ENCODE data around the gene PTPRE. TPM values are rescaled to one million over a fixed set of nuclear protein-coding genes. Genes with fewer than 3 reads are reported as not detected.

PTPRE gene
- total RNA-seq, 1 experiment from 2014 or later, result 12.3 TPM

GRCh38 chr10:128045833-128046120, 138.9 kb downstream of the PTPRE start:
- Histone ChIP-seq H3K9me2 (ENCODE audit: insufficient read depth) (no peaks in the 10 kb centered on the region), H3K27me3 (ENCODE audit: insufficient read depth, low read length) (no peaks in the 10 kb centered on the region), H3K9me3 (ENCODE audit: control insufficient read depth in 1 of 2, insufficient read depth in 1 of 2, low read depth in 1 of 2, low read length in 2 of 2) (no peaks in the 10 kb centered on the region), H2AFZ (ENCODE audit: low read depth, low read length, poor library complexity, severe bottlenecking) (no peak overlapping the region), H3K4me1 (ENCODE audit: control insufficient read depth in 1 of 2, insufficient read depth in 2 of 2, low read length in 2 of 2) (peaks cover 10 to 23% of the 10 kb centered on the region in 2 experiments; a peak in 3 of 4 replicates), H3K27ac (ENCODE audit: low read depth, low read length) (no peak overlapping the region), H4K20me1 (ENCODE audit: insufficient read depth) (no peaks in the 10 kb centered on the region), H3K4me3 (replicated peaks in 1 of 2; ENCODE audit: low read depth in 1 of 2, low read length in 2 of 2) (no peak overlapping the region), H3K4me2 (ENCODE audit: low read length) (no peak overlapping the region), H3K9ac (ENCODE audit: low read length) (no peak overlapping the region), H3K79me2 (ENCODE audit: insufficient read depth, low read length) (no peaks in the 10 kb centered on the region), H3K36me3 (ENCODE audit: control insufficient read depth in 1 of 2, insufficient read depth in 2 of 2, low read length in 2 of 2) (no peaks in the 10 kb centered on the region)
- DNase-seq (ENCODE audit: low read depth, low spot score) (no peak), ATAC-seq (no peak)
- no peak for TF ChIP-seq YY1 (IDR thresholded peaks at IDR 0.05; ENCODE audit: extremely low read depth, insufficient replicate concordance, low read depth, low read length)
- TF ChIP-seq MAX (IDR thresholded peaks at IDR 0.05), result no peak
- TF ChIP-seq JUND (IDR thresholded peaks at IDR 0.05), result no peak
- TF ChIP-seq, protein P1, sequence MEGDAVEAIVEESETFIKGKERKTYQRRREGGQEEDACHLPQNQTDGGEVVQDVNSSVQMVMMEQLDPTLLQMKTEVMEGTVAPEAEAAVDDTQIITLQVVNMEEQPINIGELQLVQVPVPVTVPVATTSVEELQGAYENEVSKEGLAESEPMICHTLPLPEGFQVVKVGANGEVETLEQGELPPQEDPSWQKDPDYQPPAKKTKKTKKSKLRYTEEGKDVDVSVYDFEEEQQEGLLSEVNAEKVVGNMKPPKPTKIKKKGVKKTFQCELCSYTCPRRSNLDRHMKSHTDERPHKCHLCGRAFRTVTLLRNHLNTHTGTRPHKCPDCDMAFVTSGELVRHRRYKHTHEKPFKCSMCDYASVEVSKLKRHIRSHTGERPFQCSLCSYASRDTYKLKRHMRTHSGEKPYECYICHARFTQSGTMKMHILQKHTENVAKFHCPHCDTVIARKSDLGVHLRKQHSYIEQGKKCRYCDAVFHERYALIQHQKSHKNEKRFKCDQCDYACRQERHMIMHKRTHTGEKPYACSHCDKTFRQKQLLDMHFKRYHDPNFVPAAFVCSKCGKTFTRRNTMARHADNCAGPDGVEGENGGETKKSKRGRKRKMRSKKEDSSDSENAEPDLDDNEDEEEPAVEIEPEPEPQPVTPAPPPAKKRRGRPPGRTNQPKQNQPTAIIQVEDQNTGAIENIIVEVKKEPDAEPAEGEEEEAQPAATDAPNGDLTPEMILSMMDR (IDR thresholded peaks at IDR 0.05 in 2 of 3, conservative IDR thresholded peaks at IDR 0.05 in 1 of 3; ENCODE audit: borderline replicate concordance in 1 of 3, insufficient read depth in 1 of 3, low read depth in 2 of 3, low read length in 2 of 3), result no peak
- intact Hi-C loops (cut with micrococcal nuclease), result no loop called here
- ChIA-PET RAD21 (ENCODE audit: low non-redundant PET in 1 of 2, low total read pairs in 2 of 2, uncharacterized antibody in 2 of 2, unreplicated experiment in 2 of 2) (no interaction called here), CTCF (interaction anchor here (1.0 kb wide), 1 partner anchor 10 kb away, joined by 3 read pairs; no protein-coding TSS in a partner anchor), POLR2A (no interaction called here)
- BruUV-seq (replicated peaks), result no TSS peak

DNA sequence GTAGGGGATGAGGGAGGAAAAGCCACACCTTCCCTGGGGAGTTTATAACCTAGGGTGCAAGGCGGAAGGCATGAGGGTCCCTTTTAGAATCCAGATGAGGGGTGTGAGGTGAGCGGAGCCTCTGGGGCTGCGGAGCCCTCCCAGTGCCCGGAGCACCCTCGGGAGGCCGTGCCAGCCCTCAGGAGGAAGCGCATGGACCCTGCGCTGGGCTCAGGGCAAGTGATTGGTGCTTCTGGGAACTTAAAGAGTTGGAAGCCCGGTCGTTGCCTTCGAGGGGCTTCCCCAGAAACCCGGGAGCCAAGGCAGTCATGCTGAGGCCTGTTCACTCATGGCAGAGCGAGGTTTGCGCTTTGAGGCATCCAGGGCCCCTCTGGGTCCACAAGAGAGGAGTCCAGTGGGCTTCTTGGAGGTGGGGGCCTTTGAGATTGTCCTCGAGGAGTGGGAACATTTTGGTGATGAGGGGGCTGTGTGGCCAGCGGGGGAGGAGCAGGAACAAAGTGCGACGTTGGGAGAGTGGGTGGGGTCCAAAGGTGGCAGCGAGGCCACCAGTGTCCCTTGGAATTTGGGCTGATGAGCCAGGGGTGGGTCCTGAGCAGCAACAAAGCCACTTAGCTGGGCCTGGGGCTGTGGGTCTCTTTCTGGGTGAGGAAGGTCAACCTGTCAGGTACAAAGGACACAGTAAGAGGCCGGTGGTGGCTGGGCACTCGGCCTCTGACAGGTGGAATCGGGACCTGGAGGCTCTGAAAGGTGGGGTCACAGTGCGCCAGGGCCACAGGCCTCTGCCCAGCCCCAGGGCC, 139.5 kb downstream of the PTPRE start:
- Histone ChIP-seq H3K4me3 (replicated peaks in 1 of 2; ENCODE audit: low read depth in 1 of 2, low read length in 2 of 2) (peak overlapping the region; percentile 43 to 52), H3K4me1 (ENCODE audit: control insufficient read depth in 1 of 2, insufficient read depth in 2 of 2, low read length in 2 of 2) (peaks cover 10 to 23% of the 10 kb centered on the region in 2 experiments; a peak in 3 of 4 replicates), H4K20me1 (ENCODE audit: insufficient read depth) (no peaks in the 10 kb centered on the region), H3K79me2 (ENCODE audit: insufficient read depth, low read length) (no peaks in the 10 kb centered on the region), H3K9ac (ENCODE audit: low read length) (peak overlapping the region; percentile 57), H3K27me3 (ENCODE audit: insufficient read depth, low read length) (no peaks in the 10 kb centered on the region), H3K36me3 (ENCODE audit: control insufficient read depth in 1 of 2, insufficient read depth in 2 of 2, low read length in 2 of 2) (no peaks in the 10 kb centered on the region), H3K4me2 (ENCODE audit: low read length) (peak overlapping the region; percentile 77), H3K9me3 (ENCODE audit: control insufficient read depth in 1 of 2, insufficient read depth in 1 of 2, low read depth in 1 of 2, low read length in 2 of 2) (no peaks in the 10 kb centered on the region), H3K9me2 (ENCODE audit: insufficient read depth) (no peaks in the 10 kb centered on the region), H2AFZ (ENCODE audit: low read depth, low read length, poor library complexity, severe bottlenecking) (no peak overlapping the region), H3K27ac (ENCODE audit: low read depth, low read length) (peak overlapping the region; percentile 34; the same call in 1 of the 2 replicates)
- intact Hi-C loops (cut with micrococcal nuclease), result no loop called here
- DNase-seq (ENCODE audit: low read depth, low spot score) (no peak), ATAC-seq (no peak)
- ChIA-PET CTCF (interaction anchor here (1.0 to 3.2 kb wide), 3 partner anchors 10 to 23 kb away, joined by 3 to 35 read pairs (median 19); no protein-coding TSS in a partner anchor), RAD21 (ENCODE audit: low non-redundant PET in 1 of 2, low total read pairs in 2 of 2, uncharacterized antibody in 2 of 2, unreplicated experiment in 2 of 2) (no interaction called here), POLR2A (interaction anchor here (1.4 to 1.6 kb wide), 2 partner anchors 11 to 49 kb away, joined by 3 to 6 read pairs; no protein-coding TSS in a partner anchor)
- BruUV-seq (replicated peaks), result no TSS peak
- TF ChIP-seq JUND (IDR thresholded peaks at IDR 0.05), result no peak
- TF ChIP-seq EZH2phosphoT487 (IDR thresholded peaks at IDR 0.05; ENCODE audit: borderline replicate concordance), result no peak
- no peak for TF ChIP-seq FOSL1 (IDR thresholded peaks at IDR 0.05; ENCODE audit: low read depth)
- no peak for TF ChIP-seq EGR1 (IDR thresholded peaks at IDR 0.05; ENCODE audit: low read depth)
- TF ChIP-seq ZFX (IDR thresholded peaks at IDR 0.05), result no peak
- TF ChIP-seq, protein P2, sequence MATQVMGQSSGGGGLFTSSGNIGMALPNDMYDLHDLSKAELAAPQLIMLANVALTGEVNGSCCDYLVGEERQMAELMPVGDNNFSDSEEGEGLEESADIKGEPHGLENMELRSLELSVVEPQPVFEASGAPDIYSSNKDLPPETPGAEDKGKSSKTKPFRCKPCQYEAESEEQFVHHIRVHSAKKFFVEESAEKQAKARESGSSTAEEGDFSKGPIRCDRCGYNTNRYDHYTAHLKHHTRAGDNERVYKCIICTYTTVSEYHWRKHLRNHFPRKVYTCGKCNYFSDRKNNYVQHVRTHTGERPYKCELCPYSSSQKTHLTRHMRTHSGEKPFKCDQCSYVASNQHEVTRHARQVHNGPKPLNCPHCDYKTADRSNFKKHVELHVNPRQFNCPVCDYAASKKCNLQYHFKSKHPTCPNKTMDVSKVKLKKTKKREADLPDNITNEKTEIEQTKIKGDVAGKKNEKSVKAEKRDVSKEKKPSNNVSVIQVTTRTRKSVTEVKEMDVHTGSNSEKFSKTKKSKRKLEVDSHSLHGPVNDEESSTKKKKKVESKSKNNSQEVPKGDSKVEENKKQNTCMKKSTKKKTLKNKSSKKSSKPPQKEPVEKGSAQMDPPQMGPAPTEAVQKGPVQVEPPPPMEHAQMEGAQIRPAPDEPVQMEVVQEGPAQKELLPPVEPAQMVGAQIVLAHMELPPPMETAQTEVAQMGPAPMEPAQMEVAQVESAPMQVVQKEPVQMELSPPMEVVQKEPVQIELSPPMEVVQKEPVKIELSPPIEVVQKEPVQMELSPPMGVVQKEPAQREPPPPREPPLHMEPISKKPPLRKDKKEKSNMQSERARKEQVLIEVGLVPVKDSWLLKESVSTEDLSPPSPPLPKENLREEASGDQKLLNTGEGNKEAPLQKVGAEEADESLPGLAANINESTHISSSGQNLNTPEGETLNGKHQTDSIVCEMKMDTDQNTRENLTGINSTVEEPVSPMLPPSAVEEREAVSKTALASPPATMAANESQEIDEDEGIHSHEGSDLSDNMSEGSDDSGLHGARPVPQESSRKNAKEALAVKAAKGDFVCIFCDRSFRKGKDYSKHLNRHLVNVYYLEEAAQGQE (IDR thresholded peaks at IDR 0.05; ENCODE audit: low read depth), result no peak
- TF ChIP-seq ELF1 (IDR thresholded peaks at IDR 0.05; ENCODE audit: borderline replicate concordance, low read depth), result no peak
- TF ChIP-seq YY1 (IDR thresholded peaks at IDR 0.05; ENCODE audit: extremely low read depth, insufficient replicate concordance, low read depth, low read length), result no peak

Measured in HCT116 (cell line).